Measurements from ENCODE around the gene TRAF3.

TRAF3 gene

GRCh38 chr14:102911991-102912761 lies 134.9 kb downstream of the TRAF3 start:
- H2AFZ ChIP-seq (ENCODE audit: insufficient read depth, low read length, poor library complexity), result no peak overlapping the region
- no CpG with 5 or more reads among the region's 21 CpGs for WGBS (ENCODE audit: extremely low coverage, insufficient coverage, insufficient read length)
- H3K9ac ChIP-seq (ENCODE audit: low read length), result no peak overlapping the region
- H3K4me1 ChIP-seq (ENCODE audit: control insufficient read depth in 1 of 2, insufficient read depth in 2 of 2, low read length in 2 of 2), result peaks cover 0 to 9% of the 10 kb centered on the region in 2 experiments
- no peak overlapping the region for H3K4me2 ChIP-seq (ENCODE audit: low read length)
- DNase-seq, result no peak
- H3K14ac ChIP-seq (ENCODE audit: low read length), result no peak overlapping the region
- H3K4me3 ChIP-seq (ENCODE audit: low read depth, low read length), result no peak overlapping the region
- no peak overlapping the region for H4K12ac ChIP-seq (ENCODE audit: low read depth, low read length)
- no peak overlapping the region for H3K23ac ChIP-seq (ENCODE audit: low read length)
- H4K8ac ChIP-seq (ENCODE audit: low read depth, low read length), result no peak overlapping the region
- no peak overlapping the region for H3K18ac ChIP-seq (ENCODE audit: low read length)
- H3K36me3 ChIP-seq (ENCODE audit: control insufficient read depth in 1 of 2, insufficient read depth in 2 of 2, low read length in 2 of 2), result peaks cover 3 to 4% of the 10 kb centered on the region in 2 experiments
- H3K79me1 ChIP-seq (ENCODE audit: low read length), result no peaks in the 10 kb centered on the region
- no peaks in the 10 kb centered on the region for H3K27me3 ChIP-seq (ENCODE audit: insufficient read depth, low read length)
- no peak overlapping the region for H2BK12ac ChIP-seq (ENCODE audit: low read length)
- H2AK5ac ChIP-seq (ENCODE audit: low read length), result no peak overlapping the region
- no peak overlapping the region for H3K4ac ChIP-seq (ENCODE audit: low read depth, low read length)
- H2BK5ac ChIP-seq (ENCODE audit: low read depth, low read length, poor library complexity), result no peak overlapping the region
- no peaks in the 10 kb centered on the region for H3K79me2 ChIP-seq (ENCODE audit: control insufficient read depth, insufficient read depth, low read length, poor library complexity)
- H2BK120ac ChIP-seq (ENCODE audit: insufficient read depth, low read length, poor library complexity), result no peak overlapping the region
- peaks cover 6% of the 10 kb centered on the region for H3K9me3 ChIP-seq (ENCODE audit: insufficient read depth, low read depth, low read length)
- no peak overlapping the region for H4K91ac ChIP-seq (ENCODE audit: low read depth, low read length)
- H3K27ac ChIP-seq (ENCODE audit: low read depth, low read length), result no peak overlapping the region

GRCh38 chr14:102913341-102914211 lies 136.3 kb downstream of the TRAF3 start:
- WGBS (ENCODE audit: extremely low coverage, insufficient coverage, insufficient read length), result no CpG with 5 or more reads among the region's 28 CpGs

GRCh38 chr14:102914474-102915291 lies 137.4 kb downstream of the TRAF3 start:
- Histone ChIP-seq H2AK5ac (ENCODE audit: low read length) (no peak overlapping the region), H3K27me3 (ENCODE audit: insufficient read depth, low read length) (no peaks in the 10 kb centered on the region), H3K4me3 (ENCODE audit: low read depth, low read length) (no peak overlapping the region), H3K9ac (ENCODE audit: low read length) (no peak overlapping the region), H3K18ac (ENCODE audit: low read length) (no peak overlapping the region), H3K9me3 (ENCODE audit: insufficient read depth, low read depth, low read length) (no peaks in the 10 kb centered on the region), H3K79me2 (ENCODE audit: control insufficient read depth, insufficient read depth, low read length, poor library complexity) (no peaks in the 10 kb centered on the region), H2BK120ac (ENCODE audit: insufficient read depth, low read length, poor library complexity) (no peak overlapping the region), H3K4me2 (ENCODE audit: low read length) (no peak overlapping the region), H3K23ac (ENCODE audit: low read length) (no peak overlapping the region), H3K27ac (ENCODE audit: low read depth, low read length) (no peak overlapping the region), H2BK5ac (ENCODE audit: low read depth, low read length, poor library complexity) (no peak overlapping the region), H4K91ac (ENCODE audit: low read depth, low read length) (no peak overlapping the region), H3K36me3 (ENCODE audit: control insufficient read depth in 1 of 2, insufficient read depth in 2 of 2, low read length in 2 of 2) (no peaks in the 10 kb centered on the region), H2AFZ (ENCODE audit: insufficient read depth, low read length, poor library complexity) (no peak overlapping the region), H3K79me1 (ENCODE audit: low read length) (no peaks in the 10 kb centered on the region), H3K4me1 (ENCODE audit: control insufficient read depth in 1 of 2, insufficient read depth in 2 of 2, low read length in 2 of 2) (peaks cover 0 to 9% of the 10 kb centered on the region in 2 experiments), H3K14ac (ENCODE audit: low read length) (no peak overlapping the region), H3K4ac (ENCODE audit: low read depth, low read length) (no peak overlapping the region), H2BK12ac (ENCODE audit: low read length) (no peak overlapping the region), H4K12ac (ENCODE audit: low read depth, low read length) (no peak overlapping the region), H4K8ac (ENCODE audit: low read depth, low read length) (no peak overlapping the region)
- no CpG with 5 or more reads among the region's 26 CpGs for WGBS (ENCODE audit: extremely low coverage, insufficient coverage, insufficient read length)
- DNase-seq, result no peak

More at GRCh38 chr14:102913341-102914211, 136.3 kb downstream of the TRAF3 start:
- Histone ChIP-seq H3K4me1 (ENCODE audit: control insufficient read depth in 1 of 2, insufficient read depth in 2 of 2, low read length in 2 of 2) (peaks cover 0 to 9% of the 10 kb centered on the region in 2 experiments), H2BK12ac (ENCODE audit: low read length) (no peak overlapping the region), H3K9me3 (ENCODE audit: insufficient read depth, low read depth, low read length) (peaks cover 3% of the 10 kb centered on the region), H3K14ac (ENCODE audit: low read length) (no peak overlapping the region), H4K12ac (ENCODE audit: low read depth, low read length) (no peak overlapping the region), H3K27ac (ENCODE audit: low read depth, low read length) (no peak overlapping the region), H3K4ac (ENCODE audit: low read depth, low read length) (no peak overlapping the region), H3K79me2 (ENCODE audit: control insufficient read depth, insufficient read depth, low read length, poor library complexity) (no peaks in the 10 kb centered on the region), H4K8ac (ENCODE audit: low read depth, low read length) (no peak overlapping the region), H2BK5ac (ENCODE audit: low read depth, low read length, poor library complexity) (no peak overlapping the region), H3K18ac (ENCODE audit: low read length) (no peak overlapping the region), H3K9ac (ENCODE audit: low read length) (no peak overlapping the region), H3K79me1 (ENCODE audit: low read length) (no peaks in the 10 kb centered on the region), H4K91ac (ENCODE audit: low read depth, low read length) (no peak overlapping the region), H3K4me3 (ENCODE audit: low read depth, low read length) (no peak overlapping the region), H3K27me3 (ENCODE audit: insufficient read depth, low read length) (no peaks in the 10 kb centered on the region), H2AK5ac (ENCODE audit: low read length) (no peak overlapping the region), H3K36me3 (ENCODE audit: control insufficient read depth in 1 of 2, insufficient read depth in 2 of 2, low read length in 2 of 2) (no peaks in the 10 kb centered on the region), H3K23ac (ENCODE audit: low read length) (no peak overlapping the region), H3K4me2 (ENCODE audit: low read length) (no peak overlapping the region), H2AFZ (ENCODE audit: insufficient read depth, low read length, poor library complexity) (no peak overlapping the region), H2BK120ac (ENCODE audit: insufficient read depth, low read length, poor library complexity) (no peak overlapping the region)
- no peak for DNase-seq
